Activated naive CD4-positive, alpha-beta T cell (primary cell): ENCODE measurements around the gene PTTG2.
A peak's percentile ranks its signal among the peaks of the same experiment; 100 is the strongest.

Experiments
- DNase-seq, 4 experiments: peaks; one replicate each; lab custom pipeline; 2025; lab: John Stamatoyannopoulos, UW

The PTTG2 gene

DNA sequence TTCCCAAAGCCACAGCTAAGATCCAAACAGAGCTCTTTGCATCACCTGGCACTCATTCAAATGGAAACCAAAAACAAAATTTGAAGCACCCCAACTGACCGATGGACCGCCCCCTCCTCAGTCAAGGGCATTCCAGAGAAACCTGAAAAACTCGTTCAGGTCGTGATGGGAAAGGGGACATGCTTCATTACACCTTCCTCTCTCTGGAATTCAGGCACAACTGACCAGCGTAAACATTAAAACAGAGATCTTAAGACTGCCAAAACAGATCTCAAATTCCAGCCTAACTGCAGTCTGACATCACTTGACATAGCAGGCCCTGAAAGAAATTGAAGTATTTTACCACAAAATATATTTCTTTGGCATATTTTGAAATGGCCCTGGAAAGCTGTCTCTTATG lies 28.5 kb downstream of the PTTG2 start:
- no peak for DNase-seq

DNA sequence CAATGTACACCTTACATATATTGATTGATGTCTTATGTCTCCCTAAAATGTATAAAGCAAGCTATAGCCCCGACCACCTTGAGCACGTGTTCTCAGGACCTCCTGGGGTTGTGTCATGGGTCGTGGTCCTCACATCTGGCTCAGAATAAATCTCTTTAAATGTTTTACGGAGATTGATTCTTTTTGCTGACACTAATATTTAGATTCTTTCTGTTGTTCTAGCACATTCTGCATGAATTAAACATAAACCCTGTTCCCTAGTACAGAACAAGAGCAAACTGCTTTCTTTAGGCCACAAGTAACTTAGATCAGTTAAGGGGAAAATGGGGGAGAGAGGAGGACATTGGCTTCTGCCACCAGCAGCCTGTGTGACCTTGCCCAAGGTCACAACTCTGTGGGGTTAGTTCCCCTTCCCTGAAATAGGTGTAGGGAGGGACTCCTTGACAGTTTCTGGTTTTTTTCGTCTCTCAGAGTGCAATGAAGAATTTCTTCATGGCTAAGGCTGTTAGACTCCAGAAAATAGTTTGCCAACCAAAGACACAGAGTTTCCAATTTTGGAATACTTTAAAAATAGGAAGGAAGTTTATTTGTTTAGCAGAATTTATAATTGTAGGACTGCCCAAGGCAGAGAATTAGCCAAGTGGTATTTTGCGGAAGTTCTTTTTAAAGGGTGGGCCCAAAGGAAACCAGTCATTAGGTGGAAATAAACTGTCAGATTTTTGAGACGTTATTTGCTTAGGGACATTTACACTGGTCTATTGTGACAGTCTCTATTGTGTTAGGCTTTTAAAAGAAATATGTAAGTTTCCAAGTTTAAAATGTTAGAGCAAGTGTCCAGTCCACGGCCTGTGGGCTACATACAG lies 29.4 kb downstream of the PTTG2 start:
- no peak for DNase-seq

DNA sequence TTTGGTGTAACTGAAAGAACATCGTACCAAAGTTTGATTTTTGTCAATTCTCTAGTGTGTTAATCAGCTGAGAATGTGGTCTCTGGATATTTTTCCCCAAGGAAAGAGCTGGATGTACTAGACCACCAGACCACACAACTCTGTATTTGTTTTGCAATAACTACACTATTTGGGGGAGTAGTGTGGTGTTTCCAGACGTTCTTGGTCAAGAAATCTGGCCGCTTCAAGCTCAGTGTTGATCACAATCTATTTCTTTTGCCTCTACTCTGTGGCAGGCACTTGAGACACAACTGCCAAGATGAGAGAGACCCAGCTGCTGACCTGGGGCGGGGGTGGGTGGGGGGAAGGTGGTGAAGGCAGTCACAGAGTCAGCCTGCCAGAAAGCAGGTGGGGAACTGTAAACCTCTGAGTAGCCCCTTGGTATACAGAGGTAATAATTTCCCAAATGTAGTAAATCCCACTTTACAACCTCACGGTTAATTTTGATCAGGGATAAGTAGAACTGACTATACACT lies 30.6 kb downstream of the PTTG2 start:
- DNase-seq = no peak

DNA sequence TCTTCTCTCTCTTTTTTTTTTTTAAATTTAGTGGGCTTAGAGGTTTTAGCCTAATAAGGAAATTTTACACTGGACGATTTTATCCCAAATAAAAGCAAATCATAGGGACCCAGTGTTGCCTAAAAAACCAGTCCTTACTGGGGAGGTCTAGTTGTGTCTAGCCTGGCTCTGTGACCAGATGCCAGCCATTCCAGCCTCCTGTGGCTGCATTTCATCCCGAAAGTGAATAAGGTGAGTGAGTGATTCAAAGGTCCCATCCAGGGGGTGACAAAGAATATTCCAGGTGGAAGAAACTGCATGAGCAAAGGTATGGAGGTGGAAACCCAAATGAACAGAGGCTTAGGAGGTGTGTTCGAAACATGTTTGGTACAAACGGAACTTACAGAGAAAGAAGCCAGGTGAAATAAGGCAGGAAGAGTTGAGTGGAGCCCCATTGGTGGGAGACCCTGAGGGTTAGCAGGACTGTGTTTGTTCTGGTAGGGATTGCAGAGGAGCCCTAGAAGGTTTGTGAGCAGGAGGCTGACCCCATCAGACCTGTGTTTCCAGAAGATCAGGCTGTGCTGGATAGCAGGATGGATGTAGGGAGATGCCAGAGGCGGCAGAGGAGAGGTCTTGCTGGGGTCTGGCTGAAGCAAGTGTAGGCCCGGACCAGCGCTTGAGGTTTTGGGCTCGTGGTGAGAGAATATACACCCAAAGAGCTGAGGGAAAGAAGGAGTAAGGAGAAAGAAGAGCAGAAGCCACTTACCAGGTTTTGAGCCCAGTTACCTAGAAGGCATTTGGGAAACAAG lies 31.6 kb downstream of the PTTG2 start:
- no peak for DNase-seq

- no peak for DNase-seq
Measured at GRCh38 chr4:37993806-37994205, 33.6 kb downstream of the PTTG2 start.

- no peak for DNase-seq
Measured at GRCh38 chr4:37994569-37994968, 34.4 kb downstream of the PTTG2 start.

- DNase-seq = no peak
Measured at GRCh38 chr4:37995299-37995821, 35.2 kb downstream of the PTTG2 start.

DNA sequence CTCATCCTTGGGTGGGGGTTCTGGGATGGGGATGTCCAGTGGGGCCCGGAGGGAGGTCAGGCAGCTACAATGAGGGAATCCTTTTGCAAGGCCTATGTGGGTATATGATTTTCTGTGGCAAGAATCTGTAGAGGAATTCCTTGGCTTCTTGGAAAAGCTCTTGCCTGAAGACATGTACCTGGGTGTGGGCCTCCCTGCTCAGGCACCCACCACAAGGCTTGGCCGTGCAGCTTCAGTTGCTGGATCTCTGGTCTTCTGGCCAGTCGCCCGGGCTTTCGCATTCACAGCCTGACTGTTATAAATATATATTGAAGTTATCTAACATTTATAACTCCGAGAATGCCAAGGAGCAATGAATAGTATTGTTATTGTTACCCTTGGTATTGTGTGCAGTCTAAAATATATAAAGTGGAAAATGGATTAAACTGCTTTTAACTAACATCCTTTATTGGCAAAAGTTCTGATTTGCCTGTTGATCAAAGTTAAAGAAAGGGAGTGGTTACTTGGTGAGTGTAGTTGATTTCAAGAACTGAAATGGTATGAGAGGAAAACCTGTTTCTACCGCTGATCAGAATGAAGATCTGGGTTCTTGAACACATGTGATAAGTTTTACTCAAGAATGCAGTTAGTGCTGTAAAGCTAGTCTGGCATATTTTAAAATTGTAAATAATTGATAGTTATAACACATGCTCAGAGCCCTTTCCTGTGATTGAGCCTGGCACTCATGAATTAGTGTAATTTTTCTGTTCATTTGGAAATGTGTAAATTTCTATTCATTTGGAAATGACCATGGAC lies 36.0 kb downstream of the PTTG2 start:
- no peak for DNase-seq

DNA sequence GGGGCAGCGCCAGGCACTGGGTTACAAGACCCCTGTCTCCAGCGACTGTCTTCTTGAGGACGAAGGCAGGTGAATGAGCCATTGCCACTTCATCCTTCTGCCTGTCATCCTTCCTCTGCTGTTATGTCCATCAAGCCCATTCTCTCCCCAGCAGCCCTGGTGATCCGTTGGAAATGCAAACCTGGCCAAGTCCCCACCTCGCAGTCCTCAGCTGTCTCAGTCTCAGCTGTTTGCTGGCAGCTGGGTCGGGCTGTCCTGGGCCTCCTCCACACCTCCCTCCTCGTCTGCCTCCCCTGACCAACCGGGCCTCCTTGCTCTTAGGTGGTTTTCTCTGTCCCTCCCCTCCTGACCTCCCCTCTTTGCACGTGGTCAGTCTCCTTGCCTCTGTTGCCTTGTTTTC lies 38.0 kb downstream of the PTTG2 start:
- no peak for DNase-seq

- DNase-seq = peak in 1 of 4 experiments; percentile 7
Measured at GRCh38 chr4:37999000-37999716, 39.0 kb downstream of the PTTG2 start.

- no peak for DNase-seq
Measured at GRCh38 chr4:37999965-38000364, 39.8 kb downstream of the PTTG2 start.

- no peak for DNase-seq
Measured at GRCh38 chr4:38001927-38002326, 41.7 kb downstream of the PTTG2 start.

DNA sequence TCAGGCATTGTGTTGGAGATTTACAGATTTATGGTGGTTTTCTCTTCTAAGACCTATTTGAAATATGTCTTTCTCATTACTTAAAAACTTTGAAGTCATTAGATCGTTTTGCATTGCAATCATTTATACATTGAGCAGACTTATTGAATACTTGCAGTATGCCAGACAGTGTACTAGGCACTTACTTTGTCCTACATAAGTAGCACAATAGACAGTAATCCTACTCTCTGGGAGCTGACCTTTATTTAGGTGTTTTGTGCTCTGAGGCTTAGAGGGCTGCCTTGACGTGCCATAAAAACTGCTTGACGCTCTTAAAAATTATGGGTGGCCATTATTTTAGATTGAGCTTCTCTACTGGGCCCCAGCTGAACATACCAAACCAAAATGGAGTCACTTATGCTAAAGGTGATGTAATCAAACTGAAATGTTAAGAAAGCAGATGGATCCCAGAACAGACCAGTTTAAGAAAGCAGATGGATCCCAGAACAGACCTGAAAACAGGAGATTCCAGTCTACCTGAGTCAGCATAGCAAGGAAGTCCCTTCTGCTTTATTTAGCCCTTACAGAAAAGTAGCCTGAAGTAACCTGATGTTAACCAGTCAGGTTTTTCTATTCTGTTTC lies 42.4 kb downstream of the PTTG2 start:
- no peak for DNase-seq

DNA sequence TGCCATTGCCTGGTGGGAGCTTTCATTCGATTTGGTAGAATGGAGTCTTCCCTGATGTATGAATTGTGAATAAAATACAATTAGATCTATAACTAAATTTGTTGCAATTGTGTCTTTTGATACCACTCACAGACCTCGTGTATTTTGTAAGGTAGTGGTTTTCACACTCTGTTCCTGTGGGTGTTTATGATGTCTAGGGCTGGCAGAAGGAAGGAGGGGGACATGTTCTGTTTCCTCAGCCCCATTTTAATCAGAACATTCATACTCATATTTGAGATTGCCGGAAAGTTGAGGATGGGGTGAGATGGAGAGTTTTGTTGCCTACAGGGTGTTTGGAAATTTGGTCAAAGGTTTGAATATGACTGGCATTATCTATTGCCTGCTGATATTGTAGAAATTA lies 42.9 kb downstream of the PTTG2 start:
- DNase-seq = no peak

DNA sequence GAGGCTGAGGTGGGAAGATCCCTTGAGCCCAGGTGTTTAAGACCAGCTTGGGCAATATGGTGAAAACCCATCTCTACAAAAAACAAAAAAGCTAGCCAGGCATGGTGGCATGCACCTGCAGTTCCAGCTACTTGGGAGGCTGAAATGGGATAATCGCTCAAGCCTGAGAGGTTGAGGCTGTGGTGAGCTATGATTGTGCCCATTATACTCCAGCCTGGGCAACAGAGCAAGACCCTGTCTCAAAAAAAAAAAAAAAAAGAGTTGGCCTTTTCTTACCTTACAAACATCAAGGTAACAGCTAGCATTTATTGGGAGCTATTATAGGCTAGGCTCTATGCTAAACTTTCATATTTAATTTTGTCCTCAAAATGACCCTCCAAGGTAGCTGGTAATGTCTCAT lies 43.4 kb downstream of the PTTG2 start:
- DNase-seq = no peak

DNA sequence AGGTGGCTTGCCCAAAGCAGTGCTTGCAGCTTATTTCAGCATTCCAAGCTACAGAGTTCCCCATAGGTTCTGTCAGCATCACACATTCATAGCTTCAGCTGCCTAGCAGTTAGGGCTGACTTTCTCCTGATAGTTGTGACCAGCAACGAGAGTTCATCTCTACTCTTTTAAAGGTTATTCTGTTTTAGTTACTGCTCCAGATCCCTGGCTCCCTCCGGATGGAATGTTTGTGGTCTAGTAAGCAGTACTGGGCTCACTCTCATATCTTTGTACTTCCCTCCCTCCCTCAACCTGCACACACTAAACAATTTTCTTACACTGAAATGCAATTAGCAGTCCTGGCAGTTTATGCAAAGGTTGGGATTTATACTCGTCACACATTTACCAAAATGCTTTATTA lies 43.9 kb downstream of the PTTG2 start:
- no peak for DNase-seq

DNA sequence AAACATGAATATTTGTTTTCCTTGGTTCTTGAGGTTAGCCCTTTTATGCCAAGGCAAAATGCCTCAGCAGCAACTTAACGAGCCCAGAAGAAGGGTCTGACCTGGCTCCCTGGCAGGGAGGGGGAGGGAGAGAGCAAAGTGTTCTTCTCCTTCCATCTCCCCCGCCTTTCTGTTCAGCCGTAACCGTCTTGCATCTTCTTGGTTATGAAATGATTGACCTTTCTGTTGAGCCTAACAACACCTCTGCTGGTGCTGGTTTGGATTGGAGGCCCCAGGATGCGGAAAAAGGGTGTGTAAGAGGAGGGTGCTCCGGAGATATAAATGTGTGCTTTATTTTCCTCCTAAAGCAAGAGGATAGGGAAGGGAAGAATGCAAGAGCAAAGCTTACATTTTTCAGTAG lies 44.7 kb downstream of the PTTG2 start:
- DNase-seq = no peak

GRCh38 chr4:38005637-38006036 lies 45.4 kb downstream of the PTTG2 start:
- no peak for DNase-seq

DNA sequence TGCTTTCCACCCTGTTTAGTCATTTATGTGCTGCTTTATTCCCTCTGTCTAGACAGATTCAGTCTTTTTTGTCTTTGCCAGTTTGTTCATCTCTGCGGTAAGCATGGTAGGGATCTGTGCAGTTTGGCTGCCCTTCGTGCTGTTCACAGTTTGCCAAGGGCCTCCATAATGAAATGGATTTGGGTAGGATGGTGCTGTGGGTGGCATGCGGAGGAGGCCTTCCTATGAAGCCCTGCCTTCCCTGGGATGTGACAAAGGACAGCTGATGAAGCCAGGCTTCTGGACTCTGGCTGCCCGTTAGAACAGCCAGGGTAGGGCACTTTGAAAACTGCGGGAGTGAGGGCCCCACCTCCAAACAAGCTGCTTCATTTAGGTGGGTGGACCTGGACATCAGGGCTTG lies 47.4 kb downstream of the PTTG2 start:
- no peak for DNase-seq

GRCh38 chr4:38008571-38009021 lies 48.4 kb downstream of the PTTG2 start:
- DNase-seq = no peak

GRCh38 chr4:38009421-38009820 lies 49.2 kb downstream of the PTTG2 start:
- no peak for DNase-seq
